Thyroid gland (tissue), 4 donors: ENCODE results near the gene LKAAEAR1.

ENCODE experiments used
- POLR2A ChIP-seq, 2 donors: fragments of 450-650 bp; IDR thresholded peaks; one replicate each; pipeline ENCODE4 v1.6.1; 2017; ENCODE audit warnings: antibody characterized with exemption in 2 of 2, mild to moderate bottlenecking in 2 of 2, moderate library complexity in 1 of 2
- TF ChIP-seq, protein P1 (sequence below), 6 experiments: fragments of 200-600 bp in 3 of 6; fragments of 450-650 bp in 3 of 6; sonication (generic) in 3 of 6; IDR thresholded peaks; one replicate each; pipeline ENCODE4 v1.5.1; 2016 to 2019; ENCODE audit warnings: antibody characterized with exemption in 6 of 6, mild to moderate bottlenecking in 2 of 6, inconsistent platforms in 1 of 6, moderate library complexity in 1 of 6

DNA sequence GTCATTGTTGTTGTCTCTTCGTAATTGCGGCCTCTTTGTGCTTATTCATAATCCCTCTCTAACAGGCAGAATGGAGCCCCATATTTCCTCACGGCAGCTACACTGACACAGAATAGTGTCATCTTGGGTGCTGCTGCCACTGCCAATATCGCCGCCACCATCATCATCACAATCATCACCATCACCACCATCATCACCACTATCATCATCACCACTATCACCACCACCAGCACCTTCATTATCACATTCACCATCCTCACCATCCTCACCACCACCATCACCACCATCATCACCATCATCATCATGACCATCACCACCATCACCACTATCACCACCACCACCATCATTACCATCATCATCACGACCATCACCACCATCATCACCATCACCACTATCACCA lies 12.3 kb upstream of the LKAAEAR1 start:
- TF ChIP-seq, protein P1, sequence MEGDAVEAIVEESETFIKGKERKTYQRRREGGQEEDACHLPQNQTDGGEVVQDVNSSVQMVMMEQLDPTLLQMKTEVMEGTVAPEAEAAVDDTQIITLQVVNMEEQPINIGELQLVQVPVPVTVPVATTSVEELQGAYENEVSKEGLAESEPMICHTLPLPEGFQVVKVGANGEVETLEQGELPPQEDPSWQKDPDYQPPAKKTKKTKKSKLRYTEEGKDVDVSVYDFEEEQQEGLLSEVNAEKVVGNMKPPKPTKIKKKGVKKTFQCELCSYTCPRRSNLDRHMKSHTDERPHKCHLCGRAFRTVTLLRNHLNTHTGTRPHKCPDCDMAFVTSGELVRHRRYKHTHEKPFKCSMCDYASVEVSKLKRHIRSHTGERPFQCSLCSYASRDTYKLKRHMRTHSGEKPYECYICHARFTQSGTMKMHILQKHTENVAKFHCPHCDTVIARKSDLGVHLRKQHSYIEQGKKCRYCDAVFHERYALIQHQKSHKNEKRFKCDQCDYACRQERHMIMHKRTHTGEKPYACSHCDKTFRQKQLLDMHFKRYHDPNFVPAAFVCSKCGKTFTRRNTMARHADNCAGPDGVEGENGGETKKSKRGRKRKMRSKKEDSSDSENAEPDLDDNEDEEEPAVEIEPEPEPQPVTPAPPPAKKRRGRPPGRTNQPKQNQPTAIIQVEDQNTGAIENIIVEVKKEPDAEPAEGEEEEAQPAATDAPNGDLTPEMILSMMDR (IDR thresholded peaks at IDR 0.05), result no peak
- no peak for TF ChIP-seq POLR2A (IDR thresholded peaks at IDR 0.05)
